GM19397 (cell line): Measurements from ENCODE around the gene NEURL1.
"Not testable (repeated sequence)": the region's sequence is repeated elsewhere in the genome, so short reads cannot be mapped to it uniquely, and the experiment has no call there.

Experiments used
- ATAC-seq: cut with Tn5 transposase; IDR thresholded peaks from one replicate; pipeline ENCODE4 v1.9.1; 2021; ENCODE audit warnings: mild to moderate bottlenecking, moderate library complexity; ENCODE audit not compliant: unreplicated experiment

NEURL1 gene

DNA sequence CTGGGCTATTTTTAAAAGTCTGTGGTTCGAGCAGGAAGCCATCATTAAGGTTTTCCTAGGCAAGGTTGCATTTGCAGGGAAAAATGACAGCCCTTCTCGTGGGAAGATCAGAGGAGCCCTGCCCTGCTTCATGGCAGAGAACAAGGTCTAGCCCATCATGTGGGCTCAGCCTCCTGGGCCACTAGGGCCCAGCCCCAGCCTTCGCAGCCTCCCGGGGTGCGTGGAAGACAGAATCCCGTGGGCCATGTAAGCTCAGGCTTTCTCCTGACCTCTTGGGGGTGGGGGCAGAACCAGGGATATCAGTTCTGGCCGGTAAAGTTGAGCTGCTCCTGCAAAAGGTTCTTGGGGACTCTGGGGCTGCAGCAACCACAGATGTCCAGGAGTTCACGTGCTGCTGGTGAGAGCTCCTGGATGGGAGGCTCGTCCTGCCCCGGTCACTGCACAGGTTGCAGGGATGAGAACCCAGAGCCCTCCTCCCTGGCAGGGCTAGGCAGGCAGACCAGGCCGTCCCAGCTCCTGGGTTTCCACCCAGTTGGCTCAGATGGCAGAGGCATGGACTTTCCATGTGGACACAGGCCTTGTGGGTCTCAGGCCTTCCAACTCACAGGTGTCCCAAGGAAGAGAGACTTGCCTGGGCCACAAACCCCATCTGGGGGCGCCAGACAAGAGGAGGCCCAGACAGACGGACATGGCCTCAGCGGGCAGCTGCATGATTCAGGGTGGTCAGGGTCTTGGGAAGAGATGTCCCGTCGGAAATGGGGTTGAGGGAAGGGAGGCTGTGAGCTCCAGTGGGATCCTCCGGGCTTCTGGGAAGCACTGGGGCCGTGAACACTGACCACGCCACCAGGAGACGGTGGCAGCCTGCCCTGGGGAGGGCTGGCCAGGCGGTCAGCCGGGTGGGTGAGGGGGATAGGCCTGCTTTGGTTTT lies 126.2 kb downstream of the NEURL1 start:
- ATAC-seq = no peak

GRCh38 chr10:103620352-103620740 lies 126.8 kb downstream of the NEURL1 start:
- ATAC-seq = no peak

GRCh38 chr10:103620891-103621782 lies 127.6 kb downstream of the NEURL1 start:
- ATAC-seq = no peak

DNA sequence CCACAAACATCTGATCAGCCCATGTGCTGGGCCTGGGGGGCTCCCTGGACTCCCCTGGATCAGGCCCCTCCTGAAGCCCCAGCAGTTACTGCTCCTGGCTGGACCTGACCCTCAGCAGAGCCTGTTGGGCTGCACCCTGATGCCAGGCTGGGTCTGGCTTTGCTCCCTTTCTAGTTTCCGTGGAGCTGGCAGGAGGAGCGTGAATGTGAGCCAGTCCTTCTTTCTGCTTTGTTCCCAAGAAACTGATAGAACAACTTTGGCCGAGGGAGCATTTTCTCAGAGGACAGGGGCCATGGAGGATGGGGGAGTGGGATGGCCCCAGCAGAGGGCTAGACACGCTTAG lies 128.2 kb downstream of the NEURL1 start:
- no peak for ATAC-seq

GRCh38 chr10:103622286-103622685 lies 128.8 kb downstream of the NEURL1 start:
- no peak for ATAC-seq

DNA sequence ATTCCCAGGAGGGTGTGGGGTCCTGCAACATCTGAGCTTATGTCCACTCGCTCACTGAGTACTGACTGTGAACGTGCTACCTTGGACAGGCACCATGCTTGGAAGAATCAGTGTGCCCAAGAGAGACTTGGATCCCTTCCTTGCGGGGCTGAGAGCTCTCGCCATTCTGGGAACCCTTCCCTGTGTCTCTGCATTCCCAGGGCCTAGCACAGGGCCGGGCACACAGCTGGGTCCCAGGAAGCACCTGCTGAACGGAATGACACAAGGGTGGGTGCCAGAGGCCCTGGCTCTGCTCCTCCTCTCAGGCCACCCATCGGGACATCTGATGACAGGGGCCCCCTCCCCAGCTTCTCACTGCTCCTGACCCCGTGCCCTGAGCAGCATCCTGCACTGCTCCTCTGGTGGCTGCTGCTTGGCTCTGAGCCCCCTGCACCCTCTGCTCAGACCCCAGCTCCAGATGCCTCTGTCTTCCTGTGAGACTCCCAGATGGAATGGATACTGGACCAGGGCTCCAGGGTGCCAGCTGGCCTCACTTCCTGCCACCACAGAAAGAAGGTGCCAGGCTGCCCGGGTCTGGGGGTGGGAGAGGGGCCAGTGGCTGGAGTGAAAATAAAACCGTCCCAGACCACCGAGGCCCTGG lies 129.6 kb downstream of the NEURL1 start:
- ATAC-seq = no peak

GRCh38 chr10:103626178-103626577 lies 132.7 kb downstream of the NEURL1 start:
- ATAC-seq = no peak

DNA sequence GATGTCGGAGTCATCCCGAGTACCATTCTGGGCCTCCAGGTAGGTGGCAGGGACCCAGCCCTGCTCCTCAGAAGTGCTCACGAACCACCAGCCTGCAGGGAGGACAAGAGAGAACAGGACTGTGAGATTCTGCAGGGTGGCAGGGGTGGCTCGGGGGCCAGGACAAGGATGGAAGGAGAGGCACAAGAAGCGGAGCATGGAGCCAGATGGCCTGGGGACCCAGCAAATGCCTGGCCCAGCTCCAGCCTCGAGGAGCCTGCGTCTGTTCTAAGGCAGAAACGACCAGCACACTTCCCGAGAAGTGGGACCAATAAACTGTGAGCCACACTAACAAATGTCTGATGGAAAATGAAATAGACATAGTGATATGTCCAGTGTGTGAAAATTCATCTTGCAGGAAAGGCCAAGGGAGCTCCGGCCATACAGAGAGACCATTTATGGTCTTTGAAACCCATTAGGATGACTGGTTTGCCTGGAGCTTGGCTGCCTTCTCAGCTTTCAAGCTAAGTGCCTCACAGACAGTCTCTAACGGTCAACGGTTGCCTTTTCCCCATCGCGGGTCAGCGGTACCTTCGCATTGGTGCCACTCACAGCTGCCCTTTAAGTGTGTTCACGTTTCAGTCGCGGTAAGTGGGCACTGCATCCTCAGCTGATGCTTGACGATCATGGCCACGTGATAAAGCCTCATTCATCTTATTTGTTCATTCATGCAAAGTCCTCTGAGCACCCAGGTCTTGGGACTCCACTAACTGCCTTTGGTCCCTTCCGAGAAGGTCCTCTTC lies 133.8 kb downstream of the NEURL1 start:
- ATAC-seq = no peak

DNA sequence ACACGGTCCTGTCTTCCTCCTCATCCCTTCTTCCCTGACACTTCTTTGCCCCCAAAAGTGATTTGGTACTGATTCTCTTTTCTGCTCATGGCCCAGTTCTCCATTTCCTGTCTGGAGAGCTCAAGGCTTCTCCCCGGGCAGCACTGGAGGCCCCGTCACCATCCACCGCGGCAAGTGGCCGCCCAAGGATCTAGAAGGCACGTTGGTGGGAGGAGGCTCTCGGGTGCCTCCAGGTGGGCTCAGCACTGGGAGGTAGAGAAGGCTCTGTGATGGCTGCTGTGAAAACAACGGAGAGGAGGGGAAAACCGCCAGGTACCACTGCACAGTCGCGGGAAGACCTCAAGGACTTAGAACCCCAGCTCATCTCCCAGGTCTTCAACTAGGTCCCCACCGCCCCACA lies 134.4 kb downstream of the NEURL1 start:
- no peak for ATAC-seq

DNA sequence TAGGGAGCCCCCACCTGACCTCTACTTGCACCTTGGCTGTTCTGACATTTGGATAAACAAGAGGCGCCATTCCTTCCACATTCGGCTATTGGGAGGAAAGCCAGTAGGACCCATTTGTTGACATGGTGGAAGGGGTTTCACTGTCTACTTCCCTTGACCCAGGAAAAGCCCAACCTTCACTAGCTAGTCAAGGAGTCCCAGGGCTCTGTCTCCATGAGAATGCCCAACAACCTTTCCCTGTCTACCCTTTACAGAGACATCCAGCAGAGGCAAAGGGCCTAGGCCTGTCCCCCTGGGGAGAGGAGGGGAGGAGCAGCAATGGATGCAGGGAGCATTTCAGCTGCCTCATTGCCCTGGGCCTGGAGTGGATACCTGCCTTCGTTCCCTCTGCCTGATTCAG lies 136.1 kb downstream of the NEURL1 start:
- ATAC-seq = no peak

DNA sequence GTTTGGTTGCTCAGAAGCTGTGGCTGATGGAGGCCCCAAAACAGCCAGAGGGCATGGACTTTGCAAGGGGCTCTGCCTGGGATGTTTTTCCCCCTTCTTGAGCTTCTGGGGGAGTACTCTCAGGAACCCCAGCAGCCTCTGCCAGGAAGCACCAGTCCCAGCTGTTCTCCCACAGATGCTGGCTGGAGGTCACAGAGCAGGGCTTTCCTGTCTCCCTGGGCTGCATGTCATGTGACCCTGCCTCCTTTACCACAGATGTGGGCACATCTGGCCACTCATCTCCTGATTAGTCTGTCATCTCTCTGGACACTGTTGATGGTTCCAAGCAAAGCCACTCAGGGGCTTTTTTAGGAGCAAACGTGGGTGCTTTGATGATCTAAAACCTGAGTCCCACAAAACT lies 136.7 kb downstream of the NEURL1 start:
- ATAC-seq = no peak

DNA sequence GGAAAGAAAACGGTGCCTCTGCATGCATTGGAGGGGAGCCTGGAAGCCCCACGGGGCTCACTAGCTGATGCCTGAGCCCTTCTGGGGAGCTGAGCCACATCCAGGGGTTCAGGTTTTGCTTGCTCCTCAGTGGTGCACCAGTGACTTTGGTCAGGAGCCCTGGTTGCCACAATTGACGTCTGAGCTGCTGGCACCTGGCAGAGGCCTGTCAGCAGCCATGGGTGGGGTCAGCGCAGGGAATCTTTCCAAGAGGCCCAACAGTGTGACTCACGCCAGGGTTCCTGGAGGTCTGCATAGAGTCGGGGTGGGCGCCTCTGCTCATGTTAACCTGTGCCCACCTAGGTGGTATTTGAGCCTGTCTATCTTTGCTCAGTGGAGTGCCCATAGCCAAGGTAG lies 138.7 kb downstream of the NEURL1 start:
- no peak for ATAC-seq

GRCh38 chr10:103632871-103633270 lies 139.4 kb downstream of the NEURL1 start:
- ATAC-seq = not testable (repeated sequence)

DNA sequence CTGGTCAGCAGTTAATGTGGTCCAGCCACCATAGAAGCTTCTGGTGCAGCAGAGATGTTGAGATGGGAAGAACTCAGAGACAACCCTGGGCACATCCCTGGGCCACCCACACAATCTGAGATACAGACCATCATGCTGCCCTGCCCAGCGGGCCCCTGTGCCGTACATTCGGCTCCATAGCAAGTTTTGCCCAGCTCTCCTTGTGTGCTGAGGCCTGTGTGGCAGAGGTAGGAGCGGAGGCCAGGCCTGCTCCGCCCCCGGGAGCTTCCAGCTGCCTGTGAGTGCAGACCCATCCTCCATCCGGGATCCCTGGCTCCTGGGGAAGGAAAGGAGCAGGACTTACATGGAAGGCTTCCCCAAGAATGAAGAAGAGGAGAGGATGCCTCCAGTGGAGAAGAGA lies 140.3 kb downstream of the NEURL1 start:
- no peak for ATAC-seq

DNA sequence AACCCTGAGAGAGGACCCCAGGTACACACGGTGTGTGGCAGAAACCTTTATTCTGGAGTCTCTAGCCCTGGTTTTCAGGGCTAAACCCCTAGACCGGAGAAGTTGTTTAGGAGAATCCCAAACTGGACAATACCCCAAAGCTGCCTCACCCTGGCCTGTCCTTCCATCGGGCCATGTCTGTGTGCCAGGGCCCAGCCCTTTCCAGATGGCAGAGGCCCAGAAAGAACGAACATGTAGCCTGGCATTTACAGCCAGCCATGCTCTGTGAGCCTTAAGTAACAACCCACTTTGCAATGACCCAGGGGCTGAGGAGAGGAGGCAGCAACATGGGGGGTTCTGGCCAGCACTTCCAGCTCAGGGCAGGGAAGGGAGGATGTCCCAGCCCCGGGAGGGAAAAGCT lies 142.1 kb downstream of the NEURL1 start:
- ATAC-seq = no peak

DNA sequence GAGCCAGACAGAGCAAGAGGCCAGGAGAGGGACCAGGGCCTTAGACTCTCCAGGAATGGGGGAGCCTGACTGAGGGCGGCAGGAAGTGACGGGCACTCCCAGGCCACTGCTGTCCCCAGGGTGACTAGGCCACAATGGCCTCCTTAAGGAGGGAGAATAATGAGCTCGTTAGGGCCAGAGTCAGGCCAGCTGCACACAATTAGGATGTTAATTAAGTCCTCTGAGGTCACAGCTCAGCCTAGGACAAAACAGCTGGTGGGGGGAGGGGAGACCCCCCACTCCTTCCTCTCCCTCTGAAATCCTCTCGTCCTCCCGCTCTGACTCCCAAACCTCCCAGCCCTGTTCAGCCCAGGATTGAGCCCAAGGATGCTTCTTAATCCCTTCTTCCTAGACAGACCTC lies 143.0 kb downstream of the NEURL1 start:
- ATAC-seq = no peak

DNA sequence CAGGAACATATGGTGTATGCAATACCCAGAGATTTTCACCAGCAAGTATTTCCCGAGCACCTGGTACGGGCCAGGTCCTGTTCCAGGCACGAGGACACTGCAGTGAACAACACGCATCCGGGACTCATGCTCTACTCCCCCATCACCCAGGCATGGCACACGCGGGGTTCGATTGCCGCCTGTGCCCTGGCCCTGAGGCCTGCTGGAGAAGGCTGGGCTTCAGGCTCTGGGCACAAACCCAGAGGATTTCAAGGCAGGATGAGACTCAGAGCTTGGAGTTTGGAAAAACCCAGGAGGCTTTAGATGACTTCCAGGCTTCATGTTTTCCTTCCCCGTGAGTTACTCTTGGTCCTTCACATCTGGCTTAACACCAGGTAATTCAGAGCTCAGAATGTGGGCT lies 143.5 kb downstream of the NEURL1 start:
- no peak for ATAC-seq

DNA sequence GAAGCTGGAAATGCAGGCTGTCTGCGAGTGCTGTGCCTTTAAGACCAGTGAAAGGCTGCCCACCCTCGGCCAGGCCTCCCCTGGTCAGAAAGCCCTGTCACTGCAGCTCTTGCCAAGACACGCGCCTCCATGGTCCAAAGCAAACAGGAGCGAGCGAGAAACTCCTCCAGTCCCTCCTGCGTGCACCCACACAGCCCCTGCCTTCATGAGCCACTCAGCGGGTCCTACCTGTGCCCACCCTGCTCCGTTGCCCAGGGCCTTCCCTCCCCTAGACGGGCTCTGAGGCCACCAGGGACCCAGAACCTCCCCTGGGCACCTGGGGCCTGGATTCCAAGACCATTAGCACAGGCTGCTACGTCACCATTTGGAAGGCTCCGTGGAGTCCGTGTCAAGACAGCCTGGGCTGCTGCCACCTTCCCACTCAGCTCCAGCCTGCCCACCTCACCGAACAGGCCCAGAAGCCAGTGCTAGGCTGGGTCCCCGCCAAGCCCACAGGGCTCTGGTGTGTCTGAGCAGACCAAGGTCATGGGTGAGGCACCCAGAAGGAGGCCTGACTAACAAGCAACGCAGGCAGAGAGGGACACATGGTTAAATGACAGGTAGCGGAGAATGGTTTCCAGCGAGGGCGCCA lies 144.5 kb downstream of the NEURL1 start:
- ATAC-seq = no peak

GRCh38 chr10:103638948-103639347 lies 145.4 kb downstream of the NEURL1 start:
- no peak for ATAC-seq

- ATAC-seq = no peak
Measured at GRCh38 chr10:103640436-103641181, 147.1 kb downstream of the NEURL1 start.
